K562 (cell line): Measurements from ENCODE around the gene MBOAT2.

ENCODE experiments used
- CHD2 ChIP-seq: IDR thresholded peaks from 2 replicates; pipeline ENCODE4 v1.6.1; 2011; ENCODE audit warnings: low read depth, low read length
- HDAC1 ChIP-seq, 2 experiments: fragments of 450-650 bp; IDR thresholded peaks; 2 replicates each; pipeline ENCODE4 v1.6.1; 2016 to 2017; ENCODE audit warnings: inconsistent platforms in 1 of 2, mild to moderate bottlenecking in 1 of 2, moderate library complexity in 1 of 2
- KDM5B ChIP-seq: fragments of 200-600 bp; sonication (generic); IDR thresholded peaks from 2 replicates; pipeline ENCODE4 v1.6.1; 2012; ENCODE audit warnings: low read depth, mild to moderate bottlenecking, moderate library complexity, low read length, control low read depth, inconsistent platforms; ENCODE audit not compliant: insufficient replicate concordance
- MED1 ChIP-seq: sonication (generic); formaldehyde crosslinking; IDR thresholded peaks from 2 replicates; pipeline ENCODE4 v1.8.1; 2023; ENCODE audit warnings: missing genetic modification reagents, borderline replicate concordance
- NFRKB ChIP-seq: fragments of 450-650 bp; IDR thresholded peaks from 2 replicates; pipeline ENCODE4 v1.6.1; 2016; ENCODE audit warnings: low read depth
- POLR2A ChIP-seq: fragments of 450-650 bp; conservative IDR thresholded peaks from 2 replicates; pipeline ENCODE4 v1.6.1; 2016
- POLR2AphosphoS5 ChIP-seq: IDR thresholded peaks from 2 replicates; pipeline ENCODE4 v1.6.1; 2011; ENCODE audit warnings: mild to moderate bottlenecking, low read depth, low read length, moderate library complexity; ENCODE audit not compliant: control insufficient read depth, insufficient read depth
- TEAD4 ChIP-seq, 2 experiments: sonication (generic) in 1 of 2; formaldehyde crosslinking in 1 of 2; IDR thresholded peaks; 2 replicates each; pipeline versions ENCODE4 v1.6.1 to v1.8.0; 2012 to 2022; ENCODE audit warnings: borderline replicate concordance in 1 of 2, inconsistent platforms in 1 of 2, low read length in 1 of 2, mild to moderate bottlenecking in 1 of 2, missing genetic modification reagents in 1 of 2
- ZNF695 ChIP-seq: fragments of 450-650 bp; formaldehyde crosslinking; IDR thresholded peaks from 2 replicates; pipeline ENCODE4 v1.4.0; 2020; ENCODE audit warnings: mild to moderate bottlenecking, moderate library complexity
- TF ChIP-seq, protein P1 (sequence below), 3 experiments: IDR thresholded peaks in 2 of 3; conservative IDR thresholded peaks in 1 of 3; 2 replicates each; pipeline ENCODE4 v1.5.1; 2011 to 2012; ENCODE audit warnings: low read length in 3 of 3, mild to moderate bottlenecking in 3 of 3, control low read depth in 2 of 3, improper control_type of control experiment in 1 of 3, inconsistent platforms in 1 of 3, low read depth in 1 of 3, mixed read lengths in 1 of 3, moderate library complexity in 1 of 3; ENCODE audit not compliant: insufficient read depth in 2 of 3
- TF ChIP-seq, protein P2 (sequence below): sonication (generic); formaldehyde crosslinking; IDR thresholded peaks from 2 replicates; pipeline ENCODE4 v1.5.0; 2020; ENCODE audit warnings: missing genetic modification reagents
- TF ChIP-seq, protein P3 (sequence below), 2 experiments: IDR thresholded peaks; 2 replicates each; pipeline ENCODE4 v1.6.1; 2011; ENCODE audit warnings: borderline replicate concordance in 1 of 2, control low read depth in 1 of 2, low read depth in 1 of 2, low read length in 1 of 2, mild to moderate bottlenecking in 1 of 2, mixed read lengths in 1 of 2, moderate library complexity in 1 of 2; ENCODE audit not compliant: insufficient read depth in 1 of 2, insufficient read length in 1 of 2, poor library complexity in 1 of 2, severe bottlenecking in 1 of 2; ENCODE audit errors: extremely low read depth in 1 of 2

DNA sequence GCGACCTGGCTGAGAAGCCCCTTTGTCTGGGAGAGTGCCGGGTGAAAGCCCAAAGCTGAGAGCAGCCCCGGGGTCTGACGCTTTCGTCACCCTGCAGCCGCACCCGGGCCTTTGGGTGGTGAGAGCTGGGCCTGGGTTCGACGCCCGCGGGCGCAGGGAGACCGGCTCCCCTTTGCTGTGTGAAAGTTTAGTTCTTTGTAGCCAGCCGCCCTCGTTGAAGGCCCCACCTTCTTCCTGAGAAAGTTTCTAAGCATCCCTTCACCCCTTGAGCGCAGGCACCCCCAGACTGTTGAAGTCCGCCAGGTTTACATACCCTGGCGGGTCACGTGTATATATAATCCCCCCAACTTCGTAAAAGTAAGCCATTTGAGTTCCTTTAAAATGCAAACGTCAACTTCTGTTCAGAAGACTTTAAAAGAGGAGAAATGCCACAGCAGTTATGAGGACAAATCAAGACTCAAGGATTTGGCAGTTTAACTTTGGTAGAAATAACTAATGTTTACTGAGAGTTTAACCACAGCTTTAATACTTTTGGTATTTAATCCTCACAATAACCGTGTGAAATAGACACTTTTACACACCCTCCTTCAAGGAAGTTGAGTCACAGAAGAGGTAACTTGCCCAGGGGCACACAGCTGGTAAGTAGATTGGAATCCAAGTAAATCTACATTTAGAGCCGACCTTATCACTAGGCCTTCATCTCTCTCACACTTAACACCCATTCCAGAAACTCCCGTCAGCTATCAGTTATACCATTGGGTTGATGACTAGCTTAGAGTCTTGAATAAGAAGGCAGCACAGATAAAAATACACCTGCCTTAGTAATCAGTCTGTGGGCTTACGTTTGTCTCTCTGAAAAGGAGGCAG lies 1.1 kb upstream of the MBOAT2 start:
- TF ChIP-seq HDAC1 (IDR thresholded peaks at IDR 0.05) (no peak), TEAD4 (IDR thresholded peaks at IDR 0.05; ENCODE audit: low read length) (peak; percentile 63), TEAD4 (CRISPR knock-in tag; IDR thresholded peaks at IDR 0.05; ENCODE audit: borderline replicate concordance) (no peak), KDM5B (no peak), NFRKB (no peak), POLR2A (no peak; the same call in 1 of the 2 replicates), ZNF695 (CRISPR knock-in tag) (no peak), POLR2AphosphoS5 (0 out of 2 replicates have a peak, but pooled peaks have one; percentile 51), MED1 (CRISPR knock-in tag) (no peak; the same call in 1 of the 2 replicates), CHD2 (no peak)
- TF ChIP-seq, protein P1, sequence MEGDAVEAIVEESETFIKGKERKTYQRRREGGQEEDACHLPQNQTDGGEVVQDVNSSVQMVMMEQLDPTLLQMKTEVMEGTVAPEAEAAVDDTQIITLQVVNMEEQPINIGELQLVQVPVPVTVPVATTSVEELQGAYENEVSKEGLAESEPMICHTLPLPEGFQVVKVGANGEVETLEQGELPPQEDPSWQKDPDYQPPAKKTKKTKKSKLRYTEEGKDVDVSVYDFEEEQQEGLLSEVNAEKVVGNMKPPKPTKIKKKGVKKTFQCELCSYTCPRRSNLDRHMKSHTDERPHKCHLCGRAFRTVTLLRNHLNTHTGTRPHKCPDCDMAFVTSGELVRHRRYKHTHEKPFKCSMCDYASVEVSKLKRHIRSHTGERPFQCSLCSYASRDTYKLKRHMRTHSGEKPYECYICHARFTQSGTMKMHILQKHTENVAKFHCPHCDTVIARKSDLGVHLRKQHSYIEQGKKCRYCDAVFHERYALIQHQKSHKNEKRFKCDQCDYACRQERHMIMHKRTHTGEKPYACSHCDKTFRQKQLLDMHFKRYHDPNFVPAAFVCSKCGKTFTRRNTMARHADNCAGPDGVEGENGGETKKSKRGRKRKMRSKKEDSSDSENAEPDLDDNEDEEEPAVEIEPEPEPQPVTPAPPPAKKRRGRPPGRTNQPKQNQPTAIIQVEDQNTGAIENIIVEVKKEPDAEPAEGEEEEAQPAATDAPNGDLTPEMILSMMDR (IDR thresholded peaks at IDR 0.05 in 2 of 3, conservative IDR thresholded peaks at IDR 0.05 in 1 of 3; ENCODE audit: insufficient read depth in 2 of 3, low read depth in 1 of 3, low read length in 3 of 3), result no peak
- TF ChIP-seq, protein P2, sequence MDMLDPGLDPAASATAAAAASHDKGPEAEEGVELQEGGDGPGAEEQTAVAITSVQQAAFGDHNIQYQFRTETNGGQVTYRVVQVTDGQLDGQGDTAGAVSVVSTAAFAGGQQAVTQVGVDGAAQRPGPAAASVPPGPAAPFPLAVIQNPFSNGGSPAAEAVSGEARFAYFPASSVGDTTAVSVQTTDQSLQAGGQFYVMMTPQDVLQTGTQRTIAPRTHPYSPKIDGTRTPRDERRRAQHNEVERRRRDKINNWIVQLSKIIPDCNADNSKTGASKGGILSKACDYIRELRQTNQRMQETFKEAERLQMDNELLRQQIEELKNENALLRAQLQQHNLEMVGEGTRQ (CRISPR knock-in tag), result no peak; the same call in 1 of the 2 replicates
- TF ChIP-seq, protein P3, sequence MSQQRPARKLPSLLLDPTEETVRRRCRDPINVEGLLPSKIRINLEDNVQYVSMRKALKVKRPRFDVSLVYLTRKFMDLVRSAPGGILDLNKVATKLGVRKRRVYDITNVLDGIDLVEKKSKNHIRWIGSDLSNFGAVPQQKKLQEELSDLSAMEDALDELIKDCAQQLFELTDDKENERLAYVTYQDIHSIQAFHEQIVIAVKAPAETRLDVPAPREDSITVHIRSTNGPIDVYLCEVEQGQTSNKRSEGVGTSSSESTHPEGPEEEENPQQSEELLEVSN (IDR thresholded peaks at IDR 0.05; ENCODE audit: borderline replicate concordance in 1 of 2, extremely low read depth in 1 of 2, insufficient read depth in 1 of 2, insufficient read length in 1 of 2, low read depth in 1 of 2, low read length in 1 of 2, poor library complexity in 1 of 2, severe bottlenecking in 1 of 2), result peak in 1 of 2 experiments; percentile 70
